ENCODE data around the gene PAX8. TPM values are rescaled to one million over a fixed set of nuclear protein-coding genes. Genes with fewer than 3 reads are reported as not detected.

Gene PAX8
- total RNA-seq, 1 experiment from 2014 or later = 3.1 TPM

- peak; percentile 89 for DNase-seq (ENCODE audit: low spot score)
- H3K27me3 ChIP-seq (replicated peaks; ENCODE audit: insufficient read depth, low read depth, low read length, poor library complexity) = no peaks in the 10 kb centered on the region
- no TSS peak for BruUV-seq (replicated peaks)
- H3K27ac ChIP-seq (ENCODE audit: low read depth, low read length, poor library complexity, severe bottlenecking) = peak overlapping the region; percentile 64
- H3K36me3 ChIP-seq (ENCODE audit: insufficient read depth, low read length, poor library complexity, severe bottlenecking) = peaks cover 11% of the 10 kb centered on the region
- CTCF ChIA-PET = interaction anchor here (0.8 to 4.2 kb wide), 2 partner anchors 36 to 41 kb away, joined by 5 to 18 read pairs; no protein-coding TSS in a partner anchor
- no peak overlapping the region for H3K4me3 ChIP-seq (ENCODE audit: low read depth, low read length, poor library complexity, severe bottlenecking)
- H3K4me1 ChIP-seq (ENCODE audit: insufficient read depth, low read length, poor library complexity, severe bottlenecking) = peaks cover 35% of the 10 kb centered on the region
- no peak for TF ChIP-seq CTCF (conservative IDR thresholded peaks at IDR 0.05; ENCODE audit: low read depth, low read length)
- H3K9me3 ChIP-seq (ENCODE audit: low read depth, low read length, poor library complexity, severe bottlenecking) = no peaks in the 10 kb centered on the region
- intact Hi-C loops (cut with micrococcal nuclease; ENCODE audit: unreplicated experiment) = no loop called here
- POLR2A ChIA-PET (ENCODE audit: low non-redundant PET) = no interaction called here
Measured at GRCh38 chr2:113240150-113240914, 38.4 kb downstream of the PAX8 start.

- Histone ChIP-seq H3K9me3 (ENCODE audit: low read depth, low read length, poor library complexity, severe bottlenecking) (no peaks in the 10 kb centered on the region), H3K4me1 (ENCODE audit: insufficient read depth, low read length, poor library complexity, severe bottlenecking) (peaks cover 35% of the 10 kb centered on the region), H3K27ac (ENCODE audit: low read depth, low read length, poor library complexity, severe bottlenecking) (peak overlapping the region; percentile 64), H3K36me3 (ENCODE audit: insufficient read depth, low read length, poor library complexity, severe bottlenecking) (peaks cover 11% of the 10 kb centered on the region), H3K4me3 (ENCODE audit: low read depth, low read length, poor library complexity, severe bottlenecking) (no peak overlapping the region), H3K27me3 (replicated peaks; ENCODE audit: insufficient read depth, low read depth, low read length, poor library complexity) (no peaks in the 10 kb centered on the region)
- ChIA-PET POLR2A (ENCODE audit: low non-redundant PET) (interaction anchor here (0.7 kb wide), 1 partner anchor 34 kb away, joined by 4 read pairs; no protein-coding TSS in a partner anchor), CTCF (interaction anchor here (4.2 kb wide), 1 partner anchor 35 kb away, joined by 18 read pairs; no protein-coding TSS in a partner anchor)
- no TSS peak for BruUV-seq (replicated peaks)
- no peak for TF ChIP-seq EZH2 (IDR thresholded peaks at IDR 0.05; ENCODE audit: borderline replicate concordance, low read depth, low read length, poor library complexity, severe bottlenecking)
- TF ChIP-seq CTCF (conservative IDR thresholded peaks at IDR 0.05; ENCODE audit: low read depth, low read length) = no peak
- intact Hi-C loops (cut with micrococcal nuclease; ENCODE audit: unreplicated experiment) = no loop called here
- DNase-seq (ENCODE audit: low spot score) = no peak
Measured at GRCh38 chr2:113238871-113239839, 39.6 kb downstream of the PAX8 start.

- DNase-seq (ENCODE audit: low spot score) = peak; percentile 62
- no TSS peak for BruUV-seq (replicated peaks)
- Histone ChIP-seq H3K9me3 (ENCODE audit: low read depth, low read length, poor library complexity, severe bottlenecking) (no peaks in the 10 kb centered on the region), H3K4me1 (ENCODE audit: insufficient read depth, low read length, poor library complexity, severe bottlenecking) (peaks cover 35% of the 10 kb centered on the region), H3K36me3 (ENCODE audit: insufficient read depth, low read length, poor library complexity, severe bottlenecking) (peaks cover 11% of the 10 kb centered on the region), H3K27me3 (replicated peaks; ENCODE audit: insufficient read depth, low read depth, low read length, poor library complexity) (no peaks in the 10 kb centered on the region), H3K4me3 (ENCODE audit: low read depth, low read length, poor library complexity, severe bottlenecking) (no peak overlapping the region), H3K27ac (ENCODE audit: low read depth, low read length, poor library complexity, severe bottlenecking) (no peak overlapping the region)
- ChIA-PET CTCF (interaction anchor here (0.6 to 4.2 kb wide), 2 partner anchors 25 to 33 kb away, joined by 9 to 18 read pairs; no protein-coding TSS in a partner anchor), POLR2A (ENCODE audit: low non-redundant PET) (no interaction called here)
- no peak for TF ChIP-seq CTCF (conservative IDR thresholded peaks at IDR 0.05; ENCODE audit: low read depth, low read length)
- no peak for TF ChIP-seq EZH2 (IDR thresholded peaks at IDR 0.05; ENCODE audit: borderline replicate concordance, low read depth, low read length, poor library complexity, severe bottlenecking)
- intact Hi-C loops (cut with micrococcal nuclease; ENCODE audit: unreplicated experiment) = no loop called here
Measured at GRCh38 chr2:113237604-113238160, 41.0 kb downstream of the PAX8 start.
